GM10248 (cell line): ENCODE results near the gene UNC13C.

Experiments
- CTCF ChIA-PET: fragments of 300-600 bp; sonication (Branson Sonifier 250); formaldehyde crosslinking; extraction: SDS; loops from one replicate; lab custom pipeline; 2021; ENCODE audit warnings: antibody characterized with exemption; lab: Yijun Ruan, JAX
- POLR2A ChIA-PET: fragments of 350-650 bp; sonication (Branson Sonifier 250); formaldehyde crosslinking; extraction: SDS; loops from one replicate; lab custom pipeline; 2020; ENCODE audit warnings: antibody characterized with exemption; lab: Yijun Ruan, JAX
- DNase-seq: peaks from one replicate; pipeline ENCODE4 v3.0.0; 2012; ENCODE audit errors: extremely low spot score
- TF ChIP-seq, protein P1 (sequence below): IDR thresholded peaks from 2 replicates; pipeline ENCODE4 v1.5.1; 2012; ENCODE audit warnings: mild to moderate bottlenecking, low read depth; ENCODE audit errors: extremely low read depth, missing control alignments, control extremely low read depth

UNC13C gene

DNA sequence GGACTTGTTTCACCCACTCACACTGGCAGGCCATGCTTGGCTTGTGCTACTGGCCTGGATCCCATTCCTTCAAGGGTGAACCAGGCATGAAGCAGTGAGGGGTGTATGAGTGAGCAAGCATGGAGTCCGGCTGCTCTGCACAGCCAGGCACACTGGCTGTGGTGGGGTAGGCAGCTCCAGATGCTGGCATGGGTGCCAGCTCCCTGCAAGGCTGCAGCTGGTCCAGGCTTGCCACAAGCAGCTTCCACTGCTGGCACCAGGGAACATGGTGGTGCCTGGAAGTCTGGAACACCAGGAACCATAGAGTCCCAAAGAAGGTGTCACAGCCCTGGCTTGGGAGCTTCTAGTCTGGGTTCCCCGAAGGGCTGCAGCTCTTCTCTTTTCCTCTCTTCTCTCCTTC, 395.1 kb downstream of the UNC13C start:
- ChIA-PET CTCF (interaction anchor here (0.8 to 1.3 kb wide), 3 partner anchors 9 to 86 kb away, joined by 3 to 5 read pairs (median 3); no protein-coding TSS in a partner anchor), POLR2A (no interaction called here)
- TF ChIP-seq, protein P1, sequence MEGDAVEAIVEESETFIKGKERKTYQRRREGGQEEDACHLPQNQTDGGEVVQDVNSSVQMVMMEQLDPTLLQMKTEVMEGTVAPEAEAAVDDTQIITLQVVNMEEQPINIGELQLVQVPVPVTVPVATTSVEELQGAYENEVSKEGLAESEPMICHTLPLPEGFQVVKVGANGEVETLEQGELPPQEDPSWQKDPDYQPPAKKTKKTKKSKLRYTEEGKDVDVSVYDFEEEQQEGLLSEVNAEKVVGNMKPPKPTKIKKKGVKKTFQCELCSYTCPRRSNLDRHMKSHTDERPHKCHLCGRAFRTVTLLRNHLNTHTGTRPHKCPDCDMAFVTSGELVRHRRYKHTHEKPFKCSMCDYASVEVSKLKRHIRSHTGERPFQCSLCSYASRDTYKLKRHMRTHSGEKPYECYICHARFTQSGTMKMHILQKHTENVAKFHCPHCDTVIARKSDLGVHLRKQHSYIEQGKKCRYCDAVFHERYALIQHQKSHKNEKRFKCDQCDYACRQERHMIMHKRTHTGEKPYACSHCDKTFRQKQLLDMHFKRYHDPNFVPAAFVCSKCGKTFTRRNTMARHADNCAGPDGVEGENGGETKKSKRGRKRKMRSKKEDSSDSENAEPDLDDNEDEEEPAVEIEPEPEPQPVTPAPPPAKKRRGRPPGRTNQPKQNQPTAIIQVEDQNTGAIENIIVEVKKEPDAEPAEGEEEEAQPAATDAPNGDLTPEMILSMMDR, result no peak
- DNase-seq, result no peak

DNA sequence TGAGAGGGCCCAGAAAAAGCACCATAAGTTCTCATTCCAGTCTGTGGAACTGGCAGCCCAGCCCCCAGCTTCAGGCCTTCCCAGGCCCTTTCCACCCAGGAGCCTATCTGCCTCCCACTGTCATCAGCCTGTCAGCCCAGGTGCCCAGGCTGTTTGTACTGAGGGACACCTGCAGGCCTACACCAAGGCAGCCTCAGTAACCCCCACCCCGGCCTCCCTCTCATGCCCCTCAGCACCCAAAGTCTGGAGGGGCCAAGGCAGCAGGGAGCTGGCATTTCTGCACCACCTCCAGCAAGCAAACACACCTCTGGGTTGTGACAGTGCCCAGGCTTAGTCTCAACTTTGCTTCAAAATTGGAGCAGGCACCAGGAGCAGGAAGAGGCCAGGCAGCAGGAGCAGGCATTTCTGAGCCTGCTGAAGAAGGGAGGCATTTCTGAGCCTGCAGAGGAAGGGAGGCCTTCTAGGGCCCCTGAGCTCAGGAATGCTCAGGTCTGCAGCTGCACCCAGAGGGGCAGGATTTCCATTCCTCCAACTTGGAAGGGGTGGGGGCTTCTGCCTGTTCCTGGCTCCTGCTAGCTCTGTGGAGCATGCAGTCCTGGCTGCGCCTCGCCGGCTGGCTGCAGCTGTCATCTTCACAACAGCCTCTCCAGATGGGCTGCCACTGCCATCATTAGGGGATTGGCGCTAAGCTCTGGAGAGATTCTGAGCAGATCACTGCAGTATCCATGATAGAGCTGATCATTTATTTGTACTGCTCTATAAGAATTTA, 396.1 kb downstream of the UNC13C start:
- ChIA-PET POLR2A (no interaction called here), CTCF (interaction anchor here (1.1 to 1.3 kb wide), 2 partner anchors 9 to 12 kb away, joined by 4 to 5 read pairs; no protein-coding TSS in a partner anchor)
- TF ChIP-seq, protein P1, result no peak
- no peak for DNase-seq

DNA sequence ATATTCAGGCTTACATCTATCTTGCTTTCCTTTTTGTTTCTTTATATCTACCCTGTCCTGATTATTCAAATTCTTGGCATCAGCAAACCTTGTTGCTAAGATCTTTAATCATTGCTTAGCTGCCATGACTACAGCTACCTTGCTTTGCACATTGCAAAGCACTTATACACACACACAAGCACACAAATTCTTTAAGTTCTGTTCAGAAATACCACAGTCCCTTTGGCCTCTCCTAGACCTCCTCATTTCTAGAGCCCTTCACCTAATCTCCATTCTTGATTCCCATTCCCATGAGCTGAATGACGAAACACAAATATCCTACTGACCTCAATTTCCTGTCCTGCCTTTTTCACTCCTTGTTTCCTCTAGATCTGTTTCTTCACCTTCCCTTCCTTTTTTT, 409.6 kb downstream of the UNC13C start:
- TF ChIP-seq, protein P1, result no peak
- no peak for DNase-seq
- POLR2A ChIA-PET, result no interaction called here
- CTCF ChIA-PET, result interaction anchor here (0.9 to 1.4 kb wide), 4 partner anchors 21 to 305 kb away, joined by 3 read pairs; no protein-coding TSS in a partner anchor

- DNase-seq, result no peak
- ChIA-PET CTCF (no interaction called here), POLR2A (no interaction called here)
- TF ChIP-seq, protein P1, result no peak
Measured at GRCh38 chr15:54388746-54389145, 410.5 kb downstream of the UNC13C start.

GRCh38 chr15:54410481-54410880, 432.2 kb downstream of the UNC13C start:
- DNase-seq, result no peak
- ChIA-PET CTCF (no interaction called here), POLR2A (no interaction called here)
- TF ChIP-seq, protein P1, result no peak

DNA sequence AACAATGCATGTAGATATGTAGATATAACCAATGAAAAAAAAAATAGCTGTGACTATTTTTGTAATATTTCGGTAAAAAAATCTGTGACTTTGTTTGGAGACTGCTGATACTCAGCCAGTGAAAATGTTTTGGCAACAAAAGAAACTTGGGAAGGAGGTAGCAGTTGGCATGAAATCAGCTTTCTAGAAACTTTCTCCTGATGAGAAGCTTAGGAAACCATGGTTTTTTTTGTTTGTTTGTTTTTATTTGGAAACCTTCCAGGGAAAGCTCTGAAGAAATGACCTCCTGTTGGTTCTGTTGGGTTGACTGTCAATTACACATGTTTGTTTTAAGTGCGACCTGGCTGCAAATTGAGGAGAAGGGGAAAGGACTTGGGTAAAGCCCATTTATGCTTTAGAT, 445.9 kb downstream of the UNC13C start:
- TF ChIP-seq, protein P1, result no peak
- ChIA-PET CTCF (no interaction called here), POLR2A (no interaction called here)
- no peak for DNase-seq
